HG02885 (cell line): ENCODE data around the gene NISCH.

Source experiments
- ATAC-seq: cut with Tn5 transposase; IDR thresholded peaks from one replicate; pipeline ENCODE4 v1.9.1; 2021; ENCODE audit warnings: mild to moderate bottlenecking; ENCODE audit not compliant: unreplicated experiment, poor library complexity

The NISCH gene

GRCh38 chr3:52506266-52506966 is 51.0 kb downstream of the NISCH start:
- ATAC-seq = no peak

- no peak for ATAC-seq
Measured at GRCh38 chr3:52507359-52507758, 52.0 kb downstream of the NISCH start.

- ATAC-seq = no peak
Measured at GRCh38 chr3:52509753-52510328, 54.4 kb downstream of the NISCH start.

- no peak for ATAC-seq
Measured at GRCh38 chr3:52511509-52511908, 56.1 kb downstream of the NISCH start.

GRCh38 chr3:52512105-52512504 is 56.7 kb downstream of the NISCH start:
- no peak for ATAC-seq

GRCh38 chr3:52512727-52513126 is 57.3 kb downstream of the NISCH start:
- ATAC-seq = no peak

- no peak for ATAC-seq
Measured at GRCh38 chr3:52513281-52513680, 57.9 kb downstream of the NISCH start.

GRCh38 chr3:52514576-52514975 is 59.2 kb downstream of the NISCH start:
- ATAC-seq = no peak

- ATAC-seq = no peak
Measured at GRCh38 chr3:52515192-52515591, 59.8 kb downstream of the NISCH start.

GRCh38 chr3:52516509-52517195 is 61.2 kb downstream of the NISCH start:
- ATAC-seq = no peak

- no peak for ATAC-seq
Measured at GRCh38 chr3:52517796-52518722, 62.7 kb downstream of the NISCH start.

GRCh38 chr3:52518723-52519444 is 63.5 kb downstream of the NISCH start:
- no peak for ATAC-seq

GRCh38 chr3:52519445-52520140 is 64.2 kb downstream of the NISCH start:
- no peak for ATAC-seq

- ATAC-seq = no peak
Measured at GRCh38 chr3:52520141-52520667, 64.8 kb downstream of the NISCH start.

- no peak for ATAC-seq
Measured at GRCh38 chr3:52520716-52521487, 65.5 kb downstream of the NISCH start.

- no peak for ATAC-seq
Measured at GRCh38 chr3:52521488-52521824, 66.1 kb downstream of the NISCH start.

GRCh38 chr3:52521881-52522650 is 66.7 kb downstream of the NISCH start:
- ATAC-seq = no peak
